ENCODE measurements around the gene DENND2D.

DENND2D gene

GRCh38 chr1:111202707-111203623 is 2.5 kb upstream of the DENND2D start:
- DNase-seq: no peak

GRCh38 chr1:111202366-111202706 is 1.9 kb upstream of the DENND2D start:
- no peak for DNase-seq

GRCh38 chr1:111201275-111202090 is 1.0 kb upstream of the DENND2D start:
- DNase-seq: no peak

- no peak for DNase-seq
Measured at GRCh38 chr1:111200802-111201161, 336 bp upstream of the DENND2D start.

- no peak for DNase-seq
Measured at GRCh38 chr1:111199329-111199728, 1.1 kb downstream of the DENND2D start.

- no peak for DNase-seq
Measured at GRCh38 chr1:111198836-111199235, 1.6 kb downstream of the DENND2D start.

GRCh38 chr1:111197598-111198284 is 2.7 kb downstream of the DENND2D start:
- DNase-seq: peak in 1 of 2 experiments; percentile 8

- no peak for DNase-seq
Measured at GRCh38 chr1:111196213-111196612, 4.2 kb downstream of the DENND2D start.

GRCh38 chr1:111195002-111195684 is 5.3 kb downstream of the DENND2D start:
- DNase-seq: no peak

DNA sequence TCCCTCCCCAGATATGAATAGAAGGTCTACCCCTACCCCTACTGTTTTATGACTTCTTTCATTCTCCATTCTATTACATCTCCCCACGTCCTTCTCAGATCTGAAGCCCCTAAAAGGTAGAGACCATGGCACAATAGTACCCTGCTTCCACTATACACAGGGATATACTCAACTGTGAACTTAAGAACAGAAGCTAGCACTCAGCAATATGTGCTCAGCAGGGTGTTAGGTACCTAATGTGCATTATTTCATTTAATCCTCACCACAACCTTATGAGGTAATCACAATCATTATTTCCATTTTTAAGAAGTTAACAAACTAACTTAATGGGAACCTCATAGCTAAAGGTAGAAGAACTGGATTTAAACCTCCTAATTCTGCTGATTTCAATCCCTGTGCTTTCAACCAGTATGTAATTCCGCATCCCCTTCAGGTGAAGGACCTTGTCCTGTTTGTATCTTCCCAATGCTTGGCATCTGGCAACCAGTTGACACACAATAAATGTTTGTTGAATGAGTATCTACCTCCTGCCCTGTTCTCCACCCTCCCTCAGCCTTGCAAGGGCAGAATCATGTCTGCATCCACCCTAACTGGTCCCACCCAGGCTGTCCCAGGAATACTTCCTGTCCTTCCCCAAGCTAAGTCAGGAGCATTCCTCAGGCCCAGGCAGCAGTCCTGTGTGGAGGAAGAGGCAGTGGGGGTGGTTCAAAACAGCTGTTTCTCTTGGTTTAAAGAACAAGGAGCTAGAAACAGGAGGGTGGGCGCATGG is 6.5 kb downstream of the DENND2D start:
- no peak for DNase-seq

- no peak for DNase-seq
Measured at GRCh38 chr1:111192658-111193519, 7.6 kb downstream of the DENND2D start.

DNA sequence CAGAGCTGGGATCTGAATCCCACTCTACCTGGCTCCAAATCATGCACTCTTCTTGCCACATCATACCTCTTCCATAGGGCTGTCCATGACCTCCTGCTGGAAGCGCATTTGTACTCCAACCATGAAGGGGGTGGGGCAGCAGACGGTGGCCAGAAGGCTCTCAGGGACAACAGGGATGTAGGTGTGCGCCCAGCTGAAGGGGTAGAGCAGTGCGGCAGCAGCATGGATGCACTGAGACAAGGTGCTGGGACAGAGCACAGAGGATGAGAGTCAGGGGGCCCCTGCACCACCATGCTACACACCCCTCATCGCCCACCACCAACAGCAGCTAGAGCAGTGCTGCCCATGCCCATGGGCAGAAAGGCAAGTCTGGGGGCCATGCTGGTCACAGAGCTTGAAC is 8.4 kb downstream of the DENND2D start:
- no peak for DNase-seq

GRCh38 chr1:111191496-111191895 is 8.9 kb downstream of the DENND2D start:
- DNase-seq: no peak

DNA sequence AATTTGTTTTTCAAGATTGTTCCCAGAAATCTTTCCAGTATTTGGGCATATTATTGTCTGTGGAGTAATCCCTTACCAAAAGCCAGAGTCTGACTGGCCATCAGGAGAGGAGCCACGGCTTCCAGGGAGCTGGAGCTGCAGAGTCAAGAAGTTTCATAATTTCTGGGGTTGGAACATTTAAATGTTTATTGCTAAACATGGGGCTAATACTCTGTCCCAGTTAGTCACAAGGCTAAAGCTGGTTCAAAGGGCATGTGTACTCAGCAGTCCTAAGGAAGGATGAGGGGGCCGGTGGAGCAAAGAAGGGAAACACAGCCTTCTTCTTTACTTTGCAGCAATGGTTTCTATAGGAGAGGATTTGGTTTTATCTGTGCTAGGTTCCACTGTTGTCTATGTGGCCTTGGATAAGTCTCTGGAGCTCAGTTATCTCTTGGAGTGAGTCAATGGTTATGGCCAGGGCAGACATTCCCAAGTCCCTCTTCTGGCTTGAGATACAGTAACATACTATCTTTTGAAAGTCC is 9.5 kb downstream of the DENND2D start:
- no peak for DNase-seq

DNA sequence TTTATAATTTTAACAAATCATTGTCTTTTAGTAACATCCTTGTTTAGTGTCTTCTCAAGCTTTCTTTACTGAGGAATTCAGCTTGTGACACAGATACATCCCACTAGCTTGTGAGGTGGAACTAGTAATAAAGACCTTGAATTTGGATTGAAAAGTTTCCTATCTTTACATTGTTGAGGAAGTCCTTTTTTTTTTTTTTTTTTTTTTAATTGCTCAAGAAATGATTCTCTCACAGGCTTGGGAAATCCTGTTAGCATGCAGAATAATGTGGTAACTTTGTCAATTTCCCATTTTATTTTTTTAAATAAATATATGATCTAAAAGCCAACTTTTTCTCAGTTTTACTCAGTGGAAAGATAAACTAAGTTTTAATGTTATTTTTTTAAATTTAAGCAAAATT is 15.8 kb downstream of the DENND2D start:
- DNase-seq: no peak

DNA sequence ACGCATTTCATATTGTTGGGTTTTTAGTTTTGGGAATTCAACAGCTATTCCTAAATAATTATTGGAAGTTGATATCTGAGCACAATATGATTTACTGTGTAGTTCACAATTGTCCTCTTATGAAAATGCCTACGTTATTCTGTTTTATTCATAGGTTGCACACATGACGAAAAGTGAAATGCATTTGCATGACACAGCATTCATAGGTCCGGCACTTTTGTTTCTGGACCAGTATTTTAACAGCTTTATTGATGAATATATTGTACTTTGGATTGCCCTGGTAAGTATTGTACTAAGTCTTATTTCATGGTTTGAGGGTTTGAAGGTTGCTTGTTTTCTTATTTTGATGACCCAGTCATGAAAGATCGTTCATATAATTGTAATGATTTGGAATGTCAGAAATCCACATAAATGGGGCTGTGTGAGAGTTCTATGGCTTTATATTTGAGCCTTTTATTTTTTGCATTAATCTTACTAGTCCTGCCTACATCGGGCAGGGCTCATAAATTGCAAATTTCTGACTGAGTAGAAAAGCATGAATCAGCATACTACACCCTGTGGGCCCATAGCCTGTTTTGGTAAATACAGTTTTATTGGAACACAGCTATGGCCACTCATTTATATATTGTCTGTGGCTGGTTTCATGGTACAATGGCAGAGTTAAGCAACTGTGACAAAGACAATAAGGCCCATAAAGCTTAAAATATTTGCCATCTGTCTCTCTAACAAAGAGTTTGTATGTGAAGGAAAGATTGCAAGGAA is 17.0 kb downstream of the DENND2D start:
- no peak for DNase-seq

DNA sequence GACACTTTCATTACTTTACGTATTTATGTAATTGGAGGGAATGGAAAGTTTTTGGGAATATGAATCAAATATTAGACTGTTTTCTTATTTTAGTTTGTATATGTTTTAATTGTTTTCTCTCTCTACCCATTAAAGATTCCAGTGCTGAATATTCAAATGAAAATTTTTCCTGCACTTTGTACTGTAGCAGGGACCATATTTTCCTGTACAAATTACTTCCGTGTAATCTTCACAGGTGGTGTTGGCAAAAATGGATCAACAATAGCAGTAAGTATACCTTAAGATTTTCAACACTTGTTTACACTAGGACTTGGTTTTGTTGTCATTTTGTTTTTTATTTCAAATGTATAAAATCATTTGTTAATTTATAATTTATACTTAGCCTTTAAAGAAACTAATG is 18.4 kb downstream of the DENND2D start:
- no peak for DNase-seq

- DNase-seq: no peak
Measured at GRCh38 chr1:111179968-111180533, 20.4 kb downstream of the DENND2D start.

GRCh38 chr1:111176678-111177077 is 23.8 kb downstream of the DENND2D start:
- DNase-seq: no peak

GRCh38 chr1:111175349-111175748 is 25.1 kb downstream of the DENND2D start:
- DNase-seq: no peak
